Gastrocnemius medialis (tissue), 4 donors: ENCODE data around the gene CTBP2. TPM values are rescaled to one million over a fixed set of nuclear protein-coding genes. Genes with fewer than 3 reads are reported as not detected.
A peak's percentile ranks its signal among the peaks of the same experiment; 100 is the strongest.

Source experiments
- ATAC-seq, 2 donors: fragments of 150-250 bp; one replicate each; pipeline ENCODE4 v1.9.1; 2016
- DNase-seq, 2 donors: peaks; one replicate each; pipeline ENCODE4 v3.0.0-alpha.2; 2019
- H3K27ac ChIP-seq, 4 donors: fragments of 200-600 bp; sonication (generic); 1 replicate in 1 of 4; 2 replicates in 3 of 4; pipeline ENCODE4 v1.5.1; 2016 to 2018; ENCODE audit warnings: mild to moderate bottlenecking in 2 of 4, moderate library complexity in 1 of 4
- H3K27me3 ChIP-seq, 3 donors: fragments of 200-600 bp; sonication (generic) in 2 of 3; 1 replicate in 1 of 3; 2 replicates in 2 of 3; pipeline versions ENCODE4 v1.5.1 to v1.6.0; 2016 to 2019; ENCODE audit warnings: mild to moderate bottlenecking in 1 of 3, moderate library complexity in 1 of 3
- H3K36me3 ChIP-seq, 2 donors: fragments of 200-600 bp; sonication (generic) in 1 of 2; one replicate each; pipeline ENCODE4 v1.5.1; 2017 to 2018
- H3K4me1 ChIP-seq, 2 donors: fragments of 200-600 bp; sonication (generic) in 1 of 2; one replicate each; pipeline ENCODE4 v1.5.1; 2016 to 2017; ENCODE audit warnings: mild to moderate bottlenecking in 2 of 2
- H3K4me3 ChIP-seq, 4 donors: fragments of 200-600 bp; sonication (generic) in 3 of 4; 1 replicate in 1 of 4; 2 replicates in 3 of 4; pipeline ENCODE4 v1.5.1; 2016 to 2019; ENCODE audit warnings: mild to moderate bottlenecking in 2 of 4
- H3K9me3 ChIP-seq, 3 donors: fragments of 200-600 bp; sonication (generic) in 2 of 3; 1 replicate in 1 of 3; 2 replicates in 2 of 3; pipeline ENCODE4 v1.5.1; 2016 to 2019
- CTCF ChIP-seq, 5 experiments: fragments of 450-650 bp in 3 of 5; fragments of 200-600 bp in 2 of 5; sonication (generic) in 2 of 5; IDR thresholded peaks in 4 of 5; conservative IDR thresholded peaks in 1 of 5; 1 replicate in 4 of 5; 2 replicates in 1 of 5; pipeline ENCODE4 v1.5.1; 2016 to 2019; ENCODE audit warnings: antibody characterized with exemption in 5 of 5, mild to moderate bottlenecking in 3 of 5, moderate library complexity in 3 of 5
- POLR2A ChIP-seq, 2 donors: fragments of 450-650 bp; IDR thresholded peaks; one replicate each; pipeline ENCODE4 v1.6.1; 2017; ENCODE audit warnings: antibody characterized with exemption in 2 of 2, mild to moderate bottlenecking in 2 of 2, moderate library complexity in 2 of 2
- in situ Hi-C, 4 donors: fragments of 200-750 bp; cut with MboI; loops; one replicate each; pipeline versions ENCODE4 v1.15.0 to v1.8.0; 2017; ENCODE audit warnings: low sequenced_read_pairs in 4 of 4
- intact Hi-C: fragments of 100-400 bp; cut with DNase I; formaldehyde crosslinking; loops from one replicate; pipeline ENCODE4 v1.15.1; 2023; ENCODE audit warnings: low total_unique reads
- total RNA-seq, 4 donors: library from RNA; depleted of rRNA; stranded (reverse); fragments of >200 nt; gene quantifications; one replicate each; pipeline versions ENCODE4 v1.1.0 to v1.2.3, GENCODE V29; 2016

The CTBP2 gene
- total RNA-seq, 4 donors from 2014 or later = 13.9 to 36.7 (median 21.1) TPM

DNA sequence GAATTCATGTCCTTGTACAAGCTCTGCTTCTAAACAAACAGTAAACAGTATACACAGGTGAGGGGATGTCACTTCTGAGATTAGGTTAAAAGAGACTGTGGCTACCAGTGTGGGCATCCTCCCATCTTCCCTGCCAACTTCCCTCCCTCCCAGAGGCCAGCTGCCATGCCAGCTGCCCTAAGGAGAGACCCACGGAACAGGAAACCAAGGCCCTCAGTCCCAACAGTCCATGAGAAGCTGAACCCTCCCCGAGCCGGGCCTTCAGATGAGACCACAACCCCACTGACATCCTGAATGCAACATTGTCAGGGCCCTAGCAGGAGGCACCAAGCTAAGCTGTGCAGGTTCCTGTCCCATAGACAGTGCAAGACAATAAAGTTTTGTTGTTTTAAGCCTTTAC is 106.1 kb downstream of the CTBP2 start:
- DNase-seq = no peak
- peaks cover 69 to 93% of the 10 kb centered on the region in 2 donors for H3K4me1 ChIP-seq
- H3K27me3 ChIP-seq = no peaks in the 10 kb centered on the region
- H3K36me3 ChIP-seq = no peaks in the 10 kb centered on the region
- intact Hi-C loops = no loop called here
- H3K27ac ChIP-seq = peak overlapping the region in 3 of 4 donors; percentile 91 to 93 (median 91)
- TF ChIP-seq POLR2A (IDR thresholded peaks at IDR 0.05) (no peak), CTCF (IDR thresholded peaks at IDR 0.05 in 4 of 5, conservative IDR thresholded peaks at IDR 0.05 in 1 of 5) (no peak)
- H3K4me3 ChIP-seq = no peak overlapping the region
- no peak for ATAC-seq
- no peaks in the 10 kb centered on the region for H3K9me3 ChIP-seq
- in situ Hi-C loops = loop anchor here in 3 of 4 donors (10.0 to 25.0 kb wide), 3 partner anchors 59 to 283 kb away; no protein-coding TSS in a partner anchor

GRCh38 chr10:125052146-125052545 is 108.2 kb downstream of the CTBP2 start:
- no peaks in the 10 kb centered on the region for H3K27me3 ChIP-seq
- H3K9me3 ChIP-seq = no peaks in the 10 kb centered on the region
- H3K4me1 ChIP-seq = peaks cover 63 to 93% of the 10 kb centered on the region in 2 donors
- no peak for TF ChIP-seq CTCF (IDR thresholded peaks at IDR 0.05 in 4 of 5, conservative IDR thresholded peaks at IDR 0.05 in 1 of 5)
- no peak for TF ChIP-seq POLR2A (IDR thresholded peaks at IDR 0.05)
- ATAC-seq (no peak), DNase-seq (no peak)
- intact Hi-C loops (no loop called here), in situ Hi-C loops (loop anchor here in 3 of 4 donors (10.0 to 25.0 kb wide), 3 partner anchors 57 to 285 kb away; no protein-coding TSS in a partner anchor)
- no peaks in the 10 kb centered on the region for H3K36me3 ChIP-seq
- H3K27ac ChIP-seq = peak overlapping the region in 3 of 4 donors; percentile 11 to 43 (median 34)
- no peak overlapping the region for H3K4me3 ChIP-seq

DNA sequence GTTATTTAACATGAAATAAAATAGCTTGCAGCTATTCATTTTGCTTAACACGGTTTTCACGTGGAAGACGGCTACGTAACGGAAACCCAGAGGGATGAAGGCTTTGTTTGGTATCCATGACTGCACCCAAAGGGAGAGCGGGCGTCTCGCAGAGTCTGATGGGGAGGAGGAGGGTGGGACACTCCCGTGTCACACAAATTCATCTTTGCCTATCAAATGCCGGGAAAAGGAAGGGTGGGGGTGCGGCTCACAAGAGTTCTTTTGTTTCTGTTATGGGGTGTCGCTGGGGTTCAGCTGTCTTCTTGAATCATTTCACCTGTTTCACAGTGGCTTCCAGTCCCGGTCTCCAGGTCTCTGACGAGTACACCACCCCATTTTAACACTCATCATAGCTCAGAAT is 110.0 kb downstream of the CTBP2 start:
- Histone ChIP-seq H3K36me3 (no peaks in the 10 kb centered on the region), H3K4me1 (peaks cover 62 to 91% of the 10 kb centered on the region in 2 donors), H3K4me3 (no peak overlapping the region), H3K27me3 (no peaks in the 10 kb centered on the region), H3K9me3 (no peaks in the 10 kb centered on the region), H3K27ac (no peak overlapping the region)
- intact Hi-C loops = no loop called here
- ATAC-seq (no peak), DNase-seq (no peak)
- in situ Hi-C loops = loop anchor here in 3 of 4 donors (10.0 to 25.0 kb wide), 3 partner anchors 56 to 287 kb away; no protein-coding TSS in a partner anchor
- TF ChIP-seq POLR2A (IDR thresholded peaks at IDR 0.05) (no peak), CTCF (IDR thresholded peaks at IDR 0.05 in 4 of 5, conservative IDR thresholded peaks at IDR 0.05 in 1 of 5) (no peak)

DNA sequence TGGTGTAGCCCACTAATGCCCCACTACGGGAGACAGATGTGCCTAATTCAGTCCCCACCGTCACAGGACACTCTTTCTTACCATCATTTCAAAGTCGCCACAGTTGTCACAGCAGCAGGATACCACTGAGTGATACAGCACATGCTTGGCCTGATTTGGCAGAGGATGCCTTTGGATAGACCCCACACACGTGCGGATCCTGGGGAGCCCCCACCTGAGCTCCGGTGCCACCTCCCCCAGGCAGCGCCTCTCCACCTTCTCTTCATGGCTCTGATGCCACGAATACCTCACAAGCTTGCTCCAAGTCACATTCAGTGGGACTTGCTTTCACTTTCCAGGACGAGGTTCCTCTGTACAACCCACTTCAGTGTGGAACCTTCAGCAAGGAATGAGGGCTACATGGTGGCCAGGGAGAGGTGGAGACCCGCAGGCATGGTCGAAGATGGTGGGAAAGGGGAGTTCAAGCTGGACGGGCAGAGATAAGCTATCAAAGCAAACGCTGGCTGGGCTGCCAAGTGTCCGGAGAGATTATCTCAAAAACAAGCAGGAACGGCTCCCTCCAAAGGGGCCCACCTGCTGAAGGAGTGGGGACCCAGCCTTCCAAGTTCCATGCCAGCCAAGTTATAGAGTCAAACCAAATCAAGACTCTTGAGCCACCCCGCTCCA is 111.0 kb downstream of the CTBP2 start:
- no peaks in the 10 kb centered on the region for H3K36me3 ChIP-seq
- intact Hi-C loops = loop anchor here (5.0 to 10.0 kb wide), 2 partner anchors 293 to 525 kb away; no protein-coding TSS in a partner anchor
- no peaks in the 10 kb centered on the region for H3K27me3 ChIP-seq
- no peak overlapping the region for H3K4me3 ChIP-seq
- peak overlapping the region in 3 of 4 donors; percentile 14 to 43 (median 20) for H3K27ac ChIP-seq
- H3K9me3 ChIP-seq = no peaks in the 10 kb centered on the region
- peaks cover 63 to 91% of the 10 kb centered on the region in 2 donors for H3K4me1 ChIP-seq
- DNase-seq = no peak
- ATAC-seq = no peak
- TF ChIP-seq CTCF (IDR thresholded peaks at IDR 0.05 in 4 of 5, conservative IDR thresholded peaks at IDR 0.05 in 1 of 5) (no peak), POLR2A (IDR thresholded peaks at IDR 0.05) (no peak)
- in situ Hi-C loops = loop anchor here in 3 of 4 donors (10.0 to 25.0 kb wide), 3 partner anchors 105 to 295 kb away; no protein-coding TSS in a partner anchor
